Upper lobe of left lung (tissue), 6 donors: ENCODE data around the gene SLC27A1. TPM values are rescaled to one million over a fixed set of nuclear protein-coding genes. Genes with fewer than 3 reads are reported as not detected.
A peak's percentile ranks its signal among the peaks of the same experiment; 100 is the strongest.

Source experiments
- ATAC-seq, 2 donors: fragments of 200-7000 bp; cut with Tn5 transposase; one replicate each; pipeline ENCODE4 v1.9.1; 2022; ENCODE audit warnings: mild to moderate bottlenecking in 2 of 2, moderate library complexity in 2 of 2; ENCODE audit not compliant: low FRiP score in 2 of 2
- DNase-seq, 2 donors: peaks; one replicate each; pipeline ENCODE4 v3.0.0-alpha.2; 2019 to 2020
- H3K27ac ChIP-seq, 4 donors: fragments of 200-600 bp; sonication (generic); one replicate each; pipeline ENCODE4 v1.5.1; 2016 to 2019
- H3K27me3 ChIP-seq, 4 donors: fragments of 200-600 bp; sonication (generic); one replicate each; pipeline ENCODE4 v1.5.1; 2017 to 2019
- H3K36me3 ChIP-seq, 4 donors: fragments of 200-600 bp; sonication (generic); one replicate each; pipeline ENCODE4 v1.5.1; 2016 to 2019
- H3K4me1 ChIP-seq, 4 donors: fragments of 200-600 bp; sonication (generic); one replicate each; pipeline ENCODE4 v1.5.1; 2018 to 2019
- H3K4me3 ChIP-seq, 4 donors: fragments of 200-600 bp; sonication (generic); one replicate each; pipeline ENCODE4 v1.5.1; 2017 to 2019; ENCODE audit warnings: mild to moderate bottlenecking in 2 of 4, moderate library complexity in 1 of 4
- H3K9me3 ChIP-seq, 4 donors: fragments of 200-600 bp; sonication (generic); one replicate each; pipeline ENCODE4 v1.5.1; 2018 to 2019
- EP300 ChIP-seq, 4 donors: sonication (generic); formaldehyde crosslinking; IDR thresholded peaks; one replicate each; pipeline ENCODE4 v1.5.1; 2017; ENCODE audit warnings: antibody characterized with exemption in 4 of 4, control low read depth in 2 of 4
- POLR2A ChIP-seq, 4 donors: fragments of 450-650 bp; IDR thresholded peaks; one replicate each; pipeline ENCODE4 v1.5.1; 2016 to 2017; ENCODE audit warnings: antibody characterized with exemption in 4 of 4, mild to moderate bottlenecking in 2 of 4
- POLR2AphosphoS5 ChIP-seq, 2 donors: sonication (generic); formaldehyde crosslinking; IDR thresholded peaks; one replicate each; pipeline ENCODE4 v1.5.1; 2017; ENCODE audit warnings: antibody characterized with exemption in 2 of 2
- WGBS, 2 donors: methylation state at CpG; one replicate each; pipeline ENCODE4 v1.1.5; 2017 to 2018; 5-methylcytosine and 5-hydroxymethylcytosine counted together
- total RNA-seq, 6 donors: library from RNA; depleted of rRNA in 4 of 6; stranded (reverse); fragments of >200 nt in 4 of 6; gene quantifications; one replicate each; pipeline versions ENCODE4 v1.1.0 to v1.2.1, GENCODE V29; 2016 to 2021
- TF ChIP-seq, protein P1 (sequence below), 6 experiments: fragments of 450-650 bp in 4 of 6; fragments of 200-600 bp in 2 of 6; sonication (generic) in 2 of 6; IDR thresholded peaks; one replicate each; pipeline ENCODE4 v1.5.1; 2016 to 2019; ENCODE audit warnings: antibody characterized with exemption in 6 of 6
- donor health status: DM: no; HTN: no; CAD: no; lungs with moderate emphysema.
- donor health status: DM: no; HTN: yes; CAD: no; lungs with severe emphysema.

The SLC27A1 gene
- total RNA-seq, 6 donors from 2014 or later = 21.0 to 88.0 (median 30.8) TPM

DNA sequence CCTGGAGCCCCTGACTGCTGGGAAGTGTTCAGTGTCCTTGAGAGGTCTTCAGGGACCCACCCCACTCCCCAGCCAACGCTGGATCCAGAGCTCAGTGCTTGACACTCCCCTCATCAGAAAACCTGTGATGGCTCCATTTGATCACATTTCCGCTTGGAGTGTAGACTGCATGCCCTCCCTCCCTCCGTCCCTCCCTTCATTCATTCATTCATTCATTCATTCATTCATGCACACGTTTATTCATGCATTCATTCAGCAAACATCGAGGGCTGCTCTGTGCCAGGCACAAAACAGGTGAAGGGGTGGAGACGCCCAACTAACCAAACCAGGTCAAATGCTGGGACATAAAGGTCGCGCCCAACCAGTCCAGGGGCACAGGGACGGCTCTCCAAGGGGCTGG is 54.8 kb downstream of the SLC27A1 start:
- H3K27ac ChIP-seq = no peak overlapping the region
- DNase-seq (no peak), ATAC-seq (no peak)
- no peaks in the 10 kb centered on the region for H3K27me3 ChIP-seq
- H3K4me1 ChIP-seq = peaks cover 16 to 23% (median 18%) of the 10 kb centered on the region in 4 donors
- H3K9me3 ChIP-seq = peaks cover 0 to 8% (median 1%) of the 10 kb centered on the region in 4 donors
- WGBS, 2 donors = 79 to 86% methylated on average over 9 of the region's 9 CpGs
- H3K36me3 ChIP-seq = peaks cover 4 to 10% (median 7%) of the 10 kb centered on the region in 4 donors
- TF ChIP-seq POLR2AphosphoS5 (IDR thresholded peaks at IDR 0.05) (no peak), POLR2A (IDR thresholded peaks at IDR 0.05) (no peak), EP300 (IDR thresholded peaks at IDR 0.05) (no peak)
- TF ChIP-seq, protein P1, sequence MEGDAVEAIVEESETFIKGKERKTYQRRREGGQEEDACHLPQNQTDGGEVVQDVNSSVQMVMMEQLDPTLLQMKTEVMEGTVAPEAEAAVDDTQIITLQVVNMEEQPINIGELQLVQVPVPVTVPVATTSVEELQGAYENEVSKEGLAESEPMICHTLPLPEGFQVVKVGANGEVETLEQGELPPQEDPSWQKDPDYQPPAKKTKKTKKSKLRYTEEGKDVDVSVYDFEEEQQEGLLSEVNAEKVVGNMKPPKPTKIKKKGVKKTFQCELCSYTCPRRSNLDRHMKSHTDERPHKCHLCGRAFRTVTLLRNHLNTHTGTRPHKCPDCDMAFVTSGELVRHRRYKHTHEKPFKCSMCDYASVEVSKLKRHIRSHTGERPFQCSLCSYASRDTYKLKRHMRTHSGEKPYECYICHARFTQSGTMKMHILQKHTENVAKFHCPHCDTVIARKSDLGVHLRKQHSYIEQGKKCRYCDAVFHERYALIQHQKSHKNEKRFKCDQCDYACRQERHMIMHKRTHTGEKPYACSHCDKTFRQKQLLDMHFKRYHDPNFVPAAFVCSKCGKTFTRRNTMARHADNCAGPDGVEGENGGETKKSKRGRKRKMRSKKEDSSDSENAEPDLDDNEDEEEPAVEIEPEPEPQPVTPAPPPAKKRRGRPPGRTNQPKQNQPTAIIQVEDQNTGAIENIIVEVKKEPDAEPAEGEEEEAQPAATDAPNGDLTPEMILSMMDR (IDR thresholded peaks at IDR 0.05) = no peak
- H3K4me3 ChIP-seq = no peak overlapping the region

DNA sequence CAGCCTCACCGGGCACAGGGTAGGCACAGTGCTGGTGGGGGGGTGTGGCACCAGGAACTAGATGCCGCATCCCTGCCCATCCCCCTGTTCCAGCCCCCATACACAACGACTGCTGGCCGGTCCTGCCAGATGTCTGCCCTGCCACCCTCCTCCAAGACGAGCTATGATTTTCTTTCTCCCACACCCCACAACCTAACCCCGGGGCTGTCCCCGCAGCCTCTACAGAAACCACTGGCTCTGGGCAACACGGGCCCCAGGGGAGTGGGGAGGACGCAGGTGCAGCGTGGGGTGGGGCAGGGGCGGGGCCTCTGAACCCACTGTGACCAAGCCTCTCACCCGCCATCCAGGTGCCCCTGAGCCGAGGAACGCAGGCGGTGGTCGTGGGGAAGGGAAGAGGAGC is 56.6 kb downstream of the SLC27A1 start:
- H3K9me3 ChIP-seq = peaks cover 0 to 8% (median 1%) of the 10 kb centered on the region in 4 donors
- H3K27ac ChIP-seq = no peak overlapping the region
- TF ChIP-seq POLR2A (IDR thresholded peaks at IDR 0.05) (no peak), EP300 (IDR thresholded peaks at IDR 0.05) (no peak), POLR2AphosphoS5 (IDR thresholded peaks at IDR 0.05) (no peak)
- TF ChIP-seq, protein P1 (IDR thresholded peaks at IDR 0.05) = no peak
- peak in 1 of 2 donors; percentile 65 for DNase-seq
- peaks cover 16 to 23% (median 18%) of the 10 kb centered on the region in 4 donors for H3K4me1 ChIP-seq
- no peaks in the 10 kb centered on the region for H3K36me3 ChIP-seq
- no peaks in the 10 kb centered on the region for H3K27me3 ChIP-seq
- peak in 1 of 2 donors; percentile 15 for ATAC-seq
- 66 to 69% methylated on average over 5 to 16 of the region's 16 CpGs for WGBS, 2 donors
- no peak overlapping the region for H3K4me3 ChIP-seq

DNA sequence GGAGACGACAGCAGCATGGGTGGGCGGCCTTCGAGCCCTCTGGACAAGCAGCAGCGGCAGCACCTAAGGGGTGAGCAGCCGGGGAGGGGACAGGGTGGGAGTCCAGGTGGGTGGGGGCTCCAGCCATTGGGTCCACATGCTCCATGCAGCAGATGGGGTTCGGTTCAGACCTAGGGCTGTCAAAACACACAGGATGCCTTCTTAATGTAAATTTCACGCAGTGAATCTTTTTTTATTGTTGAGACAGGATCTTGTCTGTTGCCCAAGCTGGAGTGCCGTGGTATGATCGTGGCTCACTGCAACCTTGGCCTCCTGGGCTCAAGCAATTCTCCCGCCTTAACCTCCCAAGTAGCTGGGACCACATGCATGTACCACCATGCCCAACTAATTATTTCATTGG is 57.0 kb downstream of the SLC27A1 start:
- ATAC-seq (no peak), DNase-seq (no peak)
- no peaks in the 10 kb centered on the region for H3K36me3 ChIP-seq
- H3K9me3 ChIP-seq = peaks cover 0 to 8% (median 1%) of the 10 kb centered on the region in 4 donors
- no peak overlapping the region for H3K27ac ChIP-seq
- 66 to 75% methylated on average over 5 to 9 of the region's 10 CpGs for WGBS, 2 donors
- peaks cover 16 to 21% (median 18%) of the 10 kb centered on the region in 4 donors for H3K4me1 ChIP-seq
- no peaks in the 10 kb centered on the region for H3K27me3 ChIP-seq
- no peak overlapping the region for H3K4me3 ChIP-seq
- TF ChIP-seq EP300 (IDR thresholded peaks at IDR 0.05) = no peak
- TF ChIP-seq, protein P1 (IDR thresholded peaks at IDR 0.05) = no peak
- TF ChIP-seq POLR2A (IDR thresholded peaks at IDR 0.05) = no peak
- no peak for TF ChIP-seq POLR2AphosphoS5 (IDR thresholded peaks at IDR 0.05)

DNA sequence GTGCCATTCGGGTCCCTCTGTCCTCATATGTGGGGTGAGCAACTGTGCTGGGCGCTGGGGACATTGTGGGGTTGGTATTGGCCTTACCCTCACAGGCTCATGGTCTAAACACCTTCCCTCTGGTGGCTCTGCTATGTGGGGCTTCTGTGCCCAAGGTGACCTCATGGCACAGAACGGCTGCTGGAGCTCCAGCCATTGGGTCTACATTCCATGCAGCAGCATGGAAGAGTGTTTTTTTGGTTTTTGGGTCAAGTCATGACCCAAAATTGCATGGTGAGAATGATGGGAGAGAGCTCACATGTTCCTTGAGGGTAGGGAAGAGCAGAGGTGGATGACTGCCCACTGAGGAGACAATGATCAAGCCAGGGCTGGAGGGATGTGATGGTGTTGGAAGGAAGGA is 58.3 kb downstream of the SLC27A1 start:
- DNase-seq = no peak
- Histone ChIP-seq H3K4me3 (no peak overlapping the region), H3K27me3 (no peaks in the 10 kb centered on the region), H3K36me3 (no peaks in the 10 kb centered on the region), H3K4me1 (peaks cover 4 to 8% (median 5%) of the 10 kb centered on the region in 4 donors), H3K27ac (no peak overlapping the region), H3K9me3 (peaks cover 0 to 8% (median 1%) of the 10 kb centered on the region in 4 donors)
- WGBS, 2 donors = 100% methylated on average over 3 of the region's 3 CpGs
- no peak for TF ChIP-seq POLR2A (IDR thresholded peaks at IDR 0.05)
- ATAC-seq = no peak

DNA sequence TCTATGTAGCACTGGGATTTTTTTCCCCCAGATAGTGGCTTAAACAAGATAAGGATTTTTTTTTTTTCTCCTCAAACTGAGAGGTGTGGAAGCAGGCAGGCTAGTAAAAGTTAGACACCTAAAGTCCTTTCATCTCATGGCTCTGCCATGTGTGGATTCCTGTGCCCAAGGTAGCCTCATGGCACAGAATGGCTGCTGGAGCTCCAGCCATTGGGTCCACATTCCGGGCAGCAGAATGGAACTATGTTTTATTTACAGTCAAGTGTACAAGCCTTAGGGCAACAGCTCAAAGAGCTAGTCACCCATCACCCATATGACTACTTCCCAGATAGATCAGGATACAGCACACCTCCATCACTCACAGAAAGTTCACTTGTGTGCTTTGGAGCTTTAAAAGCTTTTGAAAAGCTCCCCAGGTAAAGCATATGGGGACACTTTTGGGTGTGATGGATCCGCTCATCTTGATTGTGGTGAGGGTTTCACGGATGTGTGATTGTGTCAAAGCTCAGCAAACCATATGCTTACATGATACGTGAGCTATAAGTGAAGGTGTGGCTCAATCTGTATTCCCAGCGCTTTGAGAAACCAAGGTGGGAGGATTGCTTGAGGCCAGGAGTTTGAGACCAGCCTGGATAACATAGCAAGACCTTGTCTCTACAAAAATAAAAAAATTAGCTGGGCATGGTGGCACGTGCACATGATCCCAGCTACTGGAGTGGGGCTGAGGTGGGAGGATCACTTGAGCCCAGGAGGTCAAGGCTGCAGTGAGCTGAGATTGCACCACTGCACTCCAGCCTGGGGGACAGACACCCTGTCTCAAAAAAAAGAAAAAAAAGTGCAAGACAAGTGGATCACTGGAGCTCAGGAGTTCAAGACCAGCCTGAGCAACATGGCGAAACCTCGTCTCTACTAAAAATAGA is 59.2 kb downstream of the SLC27A1 start:
- Histone ChIP-seq H3K27ac (no peak overlapping the region), H3K4me1 (no peaks in the 10 kb centered on the region), H3K27me3 (no peaks in the 10 kb centered on the region), H3K4me3 (no peak overlapping the region), H3K36me3 (no peaks in the 10 kb centered on the region), H3K9me3 (peaks cover 0 to 8% (median 1%) of the 10 kb centered on the region in 4 donors)
- TF ChIP-seq EP300 (IDR thresholded peaks at IDR 0.05) = no peak
- TF ChIP-seq, protein P1 (IDR thresholded peaks at IDR 0.05) = no peak
- no peak for TF ChIP-seq POLR2AphosphoS5 (IDR thresholded peaks at IDR 0.05)
- no peak for TF ChIP-seq POLR2A (IDR thresholded peaks at IDR 0.05)
- ATAC-seq (no peak), DNase-seq (no peak)
- WGBS, 2 donors = 76 to 80% methylated on average over 8 of the region's 8 CpGs
